H9 (cell line): ENCODE data around the gene PHF12. TPM values are rescaled to one million over a fixed set of nuclear protein-coding genes. Genes with fewer than 3 reads are reported as not detected.

Experiments used
- DNase-seq: peaks from one replicate; pipeline ENCODE4 v3.0.0-alpha.2; 2017
- H2AFZ ChIP-seq: one replicate; pipeline ENCODE4 v1.6.1; 2013; ENCODE audit warnings: mild to moderate bottlenecking, low read length, control low read depth, moderate library complexity
- H2AK5ac ChIP-seq: 2 replicates; pipeline ENCODE4 v1.6.1; 2013; ENCODE audit warnings: low read length, control low read depth, mixed read lengths; ENCODE audit not compliant: insufficient read length
- H2BK120ac ChIP-seq: one replicate; pipeline ENCODE4 v1.6.1; 2013; ENCODE audit warnings: low read depth, mild to moderate bottlenecking, low read length, control low read depth, inconsistent platforms; ENCODE audit not compliant: poor library complexity, severe bottlenecking
- H2BK12ac ChIP-seq: 2 replicates; pipeline ENCODE4 v1.6.1; 2013; ENCODE audit warnings: low read length, control low read depth, mixed read lengths, low read depth; ENCODE audit not compliant: insufficient read length
- H2BK15ac ChIP-seq: 2 replicates; pipeline ENCODE4 v1.6.1; 2013; ENCODE audit warnings: low read depth, low read length, control low read depth
- H2BK20ac ChIP-seq: one replicate; pipeline ENCODE4 v1.6.1; 2013; ENCODE audit warnings: low read depth, mild to moderate bottlenecking, low read length, control low read depth, inconsistent platforms; ENCODE audit not compliant: poor library complexity, severe bottlenecking
- H2BK5ac ChIP-seq: 2 replicates; pipeline ENCODE4 v1.6.1; 2013; ENCODE audit warnings: low read length, control low read depth, mixed read lengths; ENCODE audit not compliant: insufficient read length
- H3K14ac ChIP-seq: 2 replicates; pipeline ENCODE4 v1.6.1; 2013; ENCODE audit warnings: low read length, control low read depth; ENCODE audit not compliant: insufficient read depth
- H3K18ac ChIP-seq: 2 replicates; pipeline ENCODE4 v1.6.1; 2013; ENCODE audit warnings: low read depth, mild to moderate bottlenecking, mixed read lengths, low read length, control low read depth; ENCODE audit not compliant: insufficient read length
- H3K23ac ChIP-seq: 2 replicates; pipeline ENCODE4 v1.6.1; 2013; ENCODE audit warnings: low read length, control low read depth, mixed read lengths, low read depth; ENCODE audit not compliant: insufficient read length
- H3K23me2 ChIP-seq: 2 replicates; pipeline ENCODE4 v1.6.1; 2013; ENCODE audit warnings: low read depth, mild to moderate bottlenecking, mixed read lengths, low read length, control low read depth; ENCODE audit not compliant: insufficient read length, poor library complexity, severe bottlenecking
- H3K27ac ChIP-seq: 2 replicates; pipeline ENCODE4 v1.5.1; 2013; ENCODE audit warnings: low read length, control low read depth, mixed read lengths, low read depth; ENCODE audit not compliant: insufficient read length
- H3K27me3 ChIP-seq: 2 replicates; pipeline ENCODE4 v1.6.1; 2013; ENCODE audit warnings: low read length, control low read depth, inconsistent platforms; ENCODE audit not compliant: insufficient read depth
- H3K4ac ChIP-seq: 2 replicates; pipeline ENCODE4 v1.6.1; 2013; ENCODE audit warnings: low read depth, mild to moderate bottlenecking, control low read depth, inconsistent platforms, low read length, moderate library complexity
- H3K4me1 ChIP-seq: 2 replicates; pipeline ENCODE4 v1.6.1; 2013; ENCODE audit warnings: low read length, control low read depth, inconsistent platforms; ENCODE audit not compliant: insufficient read depth
- H3K4me2 ChIP-seq: 2 replicates; pipeline ENCODE4 v1.6.1; 2013; ENCODE audit warnings: low read length, control low read depth, mixed read lengths; ENCODE audit not compliant: insufficient read length, insufficient read depth
- H3K56ac ChIP-seq: 2 replicates; pipeline ENCODE4 v1.6.1; 2013; ENCODE audit warnings: low read depth, mild to moderate bottlenecking, mixed read lengths, low read length, control low read depth; ENCODE audit not compliant: insufficient read length
- H3K79me1 ChIP-seq: 2 replicates; pipeline ENCODE4 v1.6.1; 2013; ENCODE audit warnings: low read depth, mild to moderate bottlenecking, moderate library complexity, low read length, control low read depth, inconsistent platforms; ENCODE audit not compliant: insufficient read depth, poor library complexity, severe bottlenecking
- H3K79me2 ChIP-seq: 2 replicates; pipeline ENCODE4 v1.6.1; 2013; ENCODE audit warnings: low read length, control low read depth, inconsistent platforms; ENCODE audit not compliant: insufficient read depth
- H3K9ac ChIP-seq: 2 replicates; pipeline ENCODE4 v1.6.1; 2013; ENCODE audit warnings: low read length, control low read depth, mixed read lengths; ENCODE audit not compliant: insufficient read length; ENCODE audit errors: extremely low read depth
- H3K9me3 ChIP-seq: one replicate; pipeline ENCODE4 v1.6.1; 2013; ENCODE audit warnings: low read depth, low read length, inconsistent platforms; ENCODE audit not compliant: control insufficient read depth
- H3T11ph ChIP-seq: one replicate; pipeline ENCODE4 v1.6.1; 2013; ENCODE audit warnings: mild to moderate bottlenecking, low read length, control low read depth, inconsistent platforms
- H4K20me1 ChIP-seq: one replicate; pipeline ENCODE4 v1.6.1; 2013; ENCODE audit not compliant: control insufficient read depth, insufficient read length, insufficient read depth
- H4K5ac ChIP-seq: 2 replicates; pipeline ENCODE4 v1.6.1; 2013; ENCODE audit warnings: low read depth, mild to moderate bottlenecking, mixed read lengths, low read length, control low read depth; ENCODE audit not compliant: insufficient read length
- H4K8ac ChIP-seq: replicated peaks from 2 replicates; pipeline ENCODE4 v1.6.1; 2013; ENCODE audit warnings: low read length, control low read depth, mixed read lengths, low read depth; ENCODE audit not compliant: insufficient read length
- H4K91ac ChIP-seq: 2 replicates; pipeline ENCODE4 v1.6.1; 2013; ENCODE audit warnings: low read depth, mild to moderate bottlenecking, moderate library complexity, mixed read lengths, low read length, control low read depth; ENCODE audit not compliant: insufficient read length
- H3K27ac Mint-ChIP-seq, 3 experiments: 2 replicates in 2 of 3; 3 replicates in 1 of 3; pipeline ENCODE4 v1.8.0; 2020 to 2021; ENCODE audit warnings: mixed read lengths in 3 of 3, mild to moderate bottlenecking in 1 of 3, moderate library complexity in 1 of 3
- H3K27me3 Mint-ChIP-seq: 2 replicates; pipeline ENCODE4 v1.8.0; 2021; ENCODE audit warnings: low read depth, mild to moderate bottlenecking, moderate library complexity, mixed read lengths
- H3K36me3 Mint-ChIP-seq, 3 experiments: 2 replicates in 2 of 3; 3 replicates in 1 of 3; pipeline ENCODE4 v1.8.0; 2020 to 2021; ENCODE audit warnings: low read depth in 3 of 3, mixed read lengths in 3 of 3; ENCODE audit not compliant: insufficient read depth in 1 of 3
- H3K4me1 Mint-ChIP-seq, 2 experiments: 2 replicates each; pipeline ENCODE4 v1.8.0; 2020; ENCODE audit warnings: mixed read lengths in 2 of 2
- H3K4me3 Mint-ChIP-seq, 2 experiments: 2 replicates in 1 of 2; 3 replicates in 1 of 2; pipeline ENCODE4 v1.8.0; 2020 to 2021; ENCODE audit warnings: mild to moderate bottlenecking in 2 of 2, mixed read lengths in 2 of 2, moderate library complexity in 1 of 2
- H3K9me3 Mint-ChIP-seq, 2 experiments: 2 replicates in 1 of 2; 3 replicates in 1 of 2; pipeline ENCODE4 v1.8.0; 2020; ENCODE audit warnings: mild to moderate bottlenecking in 2 of 2, mixed read lengths in 2 of 2, moderate library complexity in 1 of 2
- WGBS: extraction: QIAGEN DNeasy Blood & Tissue Kit; methylation state at CpG from one replicate; pipeline ENCODE4 v1.1.7; 2013; ENCODE audit warnings: missing lambda C conversion rate, low lambda C conversion rate, mixed read lengths; ENCODE audit not compliant: insufficient read length; ENCODE audit errors: extremely low coverage; 5-methylcytosine and 5-hydroxymethylcytosine counted together
- total RNA-seq: library from RNA; stranded (reverse); gene quantifications from 2 replicates; pipeline ENCODE4 v1.2.1, GENCODE V29; 2021
- TF ChIP-seq, protein P1 (sequence below): fragments of 200-600 bp; sonication (generic); conservative IDR thresholded peaks from 3 replicates; pipeline ENCODE4 v1.8.0; 2021; ENCODE audit warnings: antibody characterized with exemption, mild to moderate bottlenecking

Gene PHF12
- total RNA-seq, 1 experiment from 2014 or later = 62.1 TPM

DNA sequence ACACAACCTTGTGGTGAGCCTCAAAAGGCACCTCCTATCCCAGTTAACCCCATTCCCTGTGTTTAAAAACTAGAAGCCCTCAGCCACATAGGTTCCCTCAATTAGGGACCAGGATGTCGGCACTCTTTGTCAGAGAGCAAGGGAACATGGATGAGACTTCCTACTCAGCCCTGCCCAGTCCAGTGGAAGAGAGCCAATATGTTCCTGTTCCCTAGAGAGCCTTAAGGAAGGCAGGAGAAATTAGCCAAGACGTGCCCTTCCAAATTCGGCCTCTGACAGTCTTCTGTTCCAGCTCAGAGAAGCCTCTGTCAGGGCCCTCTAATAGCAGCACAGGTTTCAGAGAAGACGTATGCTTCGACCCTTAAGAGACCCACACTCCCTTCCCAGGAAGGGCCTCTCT is 33.9 kb downstream of the PHF12 start:
- Histone ChIP-seq H3K56ac (no peak overlapping the region), H3K27ac (no peak overlapping the region), H3K79me1 (no peaks in the 10 kb centered on the region)

More for the DNA sequence above, 33.9 kb downstream of the PHF12 start:
- Histone ChIP-seq H3T11ph (no peak overlapping the region), H3K4me2 (no peak overlapping the region), H3K27me3 (no peaks in the 10 kb centered on the region), H3K23ac (no peak overlapping the region), H3K14ac (no peak overlapping the region), H3K18ac (no peak overlapping the region), H2BK15ac (no peak overlapping the region), H4K5ac (no peak overlapping the region), H2BK12ac (no peak overlapping the region), H3K9me3 (no peaks in the 10 kb centered on the region), H3K9ac (no peak overlapping the region), H2AFZ (no peak overlapping the region), H3K23me2 (no peaks in the 10 kb centered on the region), H4K8ac (no peak overlapping the region), H2BK20ac (no peak overlapping the region), H2BK5ac (no peak overlapping the region), H3K4ac (no peak overlapping the region), H3K4me1 (no peaks in the 10 kb centered on the region), H3K79me2 (no peaks in the 10 kb centered on the region), H2BK120ac (no peak overlapping the region), H4K91ac (no peak overlapping the region), H4K20me1 (no peaks in the 10 kb centered on the region), H2AK5ac (no peak overlapping the region)
- no peaks in the 10 kb centered on the region for H3K9me3 Mint-ChIP-seq
- WGBS = no CpG with 5 or more reads among the region's 5 CpGs
- H3K4me3 Mint-ChIP-seq = no peak overlapping the region
- no peaks in the 10 kb centered on the region for H3K4me1 Mint-ChIP-seq
- H3K36me3 Mint-ChIP-seq = peaks cover 75 to 91% (median 89%) of the 10 kb centered on the region in 3 experiments
- TF ChIP-seq, protein P1, sequence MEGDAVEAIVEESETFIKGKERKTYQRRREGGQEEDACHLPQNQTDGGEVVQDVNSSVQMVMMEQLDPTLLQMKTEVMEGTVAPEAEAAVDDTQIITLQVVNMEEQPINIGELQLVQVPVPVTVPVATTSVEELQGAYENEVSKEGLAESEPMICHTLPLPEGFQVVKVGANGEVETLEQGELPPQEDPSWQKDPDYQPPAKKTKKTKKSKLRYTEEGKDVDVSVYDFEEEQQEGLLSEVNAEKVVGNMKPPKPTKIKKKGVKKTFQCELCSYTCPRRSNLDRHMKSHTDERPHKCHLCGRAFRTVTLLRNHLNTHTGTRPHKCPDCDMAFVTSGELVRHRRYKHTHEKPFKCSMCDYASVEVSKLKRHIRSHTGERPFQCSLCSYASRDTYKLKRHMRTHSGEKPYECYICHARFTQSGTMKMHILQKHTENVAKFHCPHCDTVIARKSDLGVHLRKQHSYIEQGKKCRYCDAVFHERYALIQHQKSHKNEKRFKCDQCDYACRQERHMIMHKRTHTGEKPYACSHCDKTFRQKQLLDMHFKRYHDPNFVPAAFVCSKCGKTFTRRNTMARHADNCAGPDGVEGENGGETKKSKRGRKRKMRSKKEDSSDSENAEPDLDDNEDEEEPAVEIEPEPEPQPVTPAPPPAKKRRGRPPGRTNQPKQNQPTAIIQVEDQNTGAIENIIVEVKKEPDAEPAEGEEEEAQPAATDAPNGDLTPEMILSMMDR = no peak
- H3K27ac Mint-ChIP-seq = no peak overlapping the region
- no peak for DNase-seq
- H3K27me3 Mint-ChIP-seq = no peaks in the 10 kb centered on the region
